ENCODE data around the gene ANKIB1.
"Not testable (repeated sequence)": the region's sequence is repeated elsewhere in the genome, so short reads cannot be mapped to it uniquely, and the experiment has no call there.

The ANKIB1 gene

DNA sequence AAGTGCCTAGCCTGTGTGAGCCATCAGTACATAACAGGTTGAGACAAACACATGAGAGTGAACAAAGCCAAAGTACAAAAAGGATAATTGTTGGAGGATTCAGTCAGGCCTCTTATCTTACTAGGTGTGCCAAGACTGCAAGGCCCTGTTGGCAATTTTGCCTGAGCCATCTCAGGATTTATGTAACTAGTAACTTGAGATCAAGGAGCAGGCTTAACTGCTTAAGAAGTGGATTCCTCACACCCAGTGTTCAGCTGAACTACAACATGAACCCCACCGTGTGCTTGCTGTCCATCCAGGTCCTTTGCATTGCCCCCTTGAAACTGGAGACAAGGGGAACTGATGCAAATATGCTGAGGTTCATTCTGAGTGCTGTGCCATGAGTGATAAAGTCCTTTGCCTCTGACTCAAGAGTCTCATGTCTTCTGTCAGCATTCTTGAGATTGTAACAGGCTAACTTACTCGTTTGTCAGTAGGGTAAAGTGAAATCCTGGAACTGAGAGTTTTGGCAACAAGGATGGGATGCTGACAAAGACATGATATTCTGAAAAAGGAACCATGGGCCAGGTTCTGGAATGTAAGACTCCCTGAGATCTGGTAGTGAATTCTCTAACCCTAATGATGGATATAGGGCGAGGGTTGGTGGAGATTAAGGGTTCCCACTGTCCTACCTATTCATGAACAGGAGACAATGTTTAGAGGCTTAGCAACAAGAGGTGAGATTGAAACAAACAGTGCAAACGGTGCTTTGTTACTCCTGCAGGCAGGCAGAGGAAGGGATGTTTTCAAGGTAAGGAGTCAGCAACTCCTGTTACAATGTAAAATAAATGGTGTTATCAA lies 157.4 kb downstream of the ANKIB1 start:
- DNase-seq (ENCODE audit: low read depth), result no peak

DNA sequence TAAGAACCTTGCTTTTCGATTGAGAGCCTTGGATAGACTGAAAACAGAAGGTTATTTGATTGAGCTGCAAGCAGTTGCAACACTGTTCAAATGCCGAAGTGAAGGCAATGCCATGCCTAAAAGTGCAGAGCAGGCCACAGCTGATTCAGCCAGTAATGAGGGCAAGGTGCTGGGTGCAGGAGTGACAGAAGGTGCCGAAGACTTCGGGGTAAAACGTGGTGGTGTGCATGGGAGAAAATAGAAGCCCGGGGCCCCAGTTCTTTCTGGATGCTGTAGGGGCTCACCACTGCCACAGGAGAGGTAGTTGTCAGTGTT lies 157.9 kb downstream of the ANKIB1 start:
- DNase-seq (ENCODE audit: low read depth), result no peak

DNA sequence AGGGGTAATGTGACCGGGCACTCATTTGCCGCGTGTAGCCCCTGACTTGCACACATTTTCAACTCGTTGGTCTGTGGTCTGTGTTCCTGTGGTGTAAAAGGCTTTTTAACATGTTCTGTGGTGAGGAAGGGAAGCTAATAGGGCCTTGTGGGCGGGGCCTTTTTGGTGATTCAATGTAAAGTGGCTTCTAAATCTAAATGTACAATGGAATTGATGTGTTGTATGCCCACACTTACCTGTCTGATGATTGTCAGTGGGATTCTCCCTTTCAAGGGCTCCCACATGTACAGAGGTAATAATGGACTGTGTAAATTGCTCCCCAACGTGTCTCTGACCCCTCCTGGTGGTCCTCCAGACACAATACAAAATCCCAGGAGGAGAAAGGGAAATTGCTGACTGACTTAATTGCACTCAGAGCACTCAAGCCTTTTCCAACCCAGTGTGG lies 158.4 kb downstream of the ANKIB1 start:
- peak; percentile 25 for DNase-seq (ENCODE audit: low read depth)

- DNase-seq (ENCODE audit: low read depth), result no peak
Observed at GRCh38 chr7:92409357-92409756, 163.6 kb downstream of the ANKIB1 start.

GRCh38 chr7:92410162-92410561 lies 164.4 kb downstream of the ANKIB1 start:
- DNase-seq (ENCODE audit: low read depth), result not testable (repeated sequence)

DNA sequence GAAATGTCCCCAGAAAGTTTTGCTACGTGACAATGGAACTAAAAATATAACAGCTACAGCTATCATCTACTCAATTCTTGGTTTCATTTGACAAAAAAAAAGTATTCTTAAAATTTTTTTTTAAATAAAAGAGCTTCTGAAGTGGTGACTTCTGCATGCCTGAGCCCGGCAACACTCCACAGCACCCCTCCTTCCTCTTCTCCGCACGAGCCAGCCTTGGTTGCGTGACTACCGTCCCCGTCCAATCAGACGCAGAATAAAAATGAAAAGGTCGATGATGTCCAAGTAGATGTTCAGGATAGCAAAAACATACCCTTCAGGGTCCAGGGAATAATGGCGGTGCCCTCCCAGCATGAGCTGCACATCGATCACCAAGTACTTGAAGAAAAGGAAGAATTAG lies 167.0 kb downstream of the ANKIB1 start:
- no peak for DNase-seq (ENCODE audit: low read depth)

DNA sequence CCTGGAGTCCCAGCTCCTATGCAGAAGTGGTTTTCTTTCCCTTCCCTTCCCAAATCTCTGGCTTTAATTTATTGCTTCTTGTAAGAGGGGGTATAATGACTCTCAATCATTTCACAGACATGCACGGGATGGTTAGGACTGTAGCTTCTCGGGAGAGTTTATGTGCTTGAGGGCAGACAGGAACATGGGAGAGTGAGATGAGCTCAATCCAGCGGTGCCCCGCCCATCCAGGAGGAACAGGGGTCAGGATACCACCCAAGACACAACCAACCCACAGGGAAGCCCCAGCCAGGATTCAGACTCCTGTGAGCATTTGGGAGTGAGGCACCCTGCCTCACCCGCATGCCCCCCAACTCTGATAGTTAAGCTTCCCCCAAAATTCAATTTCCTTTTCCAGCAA lies 167.8 kb downstream of the ANKIB1 start:
- no peak for DNase-seq (ENCODE audit: low read depth)

GRCh38 chr7:92415225-92415624 lies 169.5 kb downstream of the ANKIB1 start:
- no peak for DNase-seq (ENCODE audit: low read depth)

DNA sequence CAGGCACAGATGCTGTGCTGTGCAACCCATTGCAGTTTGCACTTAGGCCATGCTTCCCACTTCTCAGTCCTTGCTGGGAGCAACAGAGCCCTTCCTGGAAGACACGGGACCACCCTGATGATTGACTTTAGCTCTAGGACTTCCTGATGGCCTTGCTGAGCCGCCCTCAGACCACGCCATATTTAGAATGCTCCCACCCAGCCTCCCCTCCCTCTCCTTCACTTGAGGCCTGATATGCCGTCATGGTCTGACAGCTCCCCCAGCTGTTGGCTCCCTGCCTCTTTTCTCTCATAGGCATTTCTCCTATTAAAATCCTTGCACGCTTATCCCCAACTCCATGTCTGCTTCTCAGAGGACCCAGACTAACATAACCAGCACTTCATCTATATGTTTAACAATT lies 172.1 kb downstream of the ANKIB1 start:
- no peak for DNase-seq (ENCODE audit: low read depth)

DNA sequence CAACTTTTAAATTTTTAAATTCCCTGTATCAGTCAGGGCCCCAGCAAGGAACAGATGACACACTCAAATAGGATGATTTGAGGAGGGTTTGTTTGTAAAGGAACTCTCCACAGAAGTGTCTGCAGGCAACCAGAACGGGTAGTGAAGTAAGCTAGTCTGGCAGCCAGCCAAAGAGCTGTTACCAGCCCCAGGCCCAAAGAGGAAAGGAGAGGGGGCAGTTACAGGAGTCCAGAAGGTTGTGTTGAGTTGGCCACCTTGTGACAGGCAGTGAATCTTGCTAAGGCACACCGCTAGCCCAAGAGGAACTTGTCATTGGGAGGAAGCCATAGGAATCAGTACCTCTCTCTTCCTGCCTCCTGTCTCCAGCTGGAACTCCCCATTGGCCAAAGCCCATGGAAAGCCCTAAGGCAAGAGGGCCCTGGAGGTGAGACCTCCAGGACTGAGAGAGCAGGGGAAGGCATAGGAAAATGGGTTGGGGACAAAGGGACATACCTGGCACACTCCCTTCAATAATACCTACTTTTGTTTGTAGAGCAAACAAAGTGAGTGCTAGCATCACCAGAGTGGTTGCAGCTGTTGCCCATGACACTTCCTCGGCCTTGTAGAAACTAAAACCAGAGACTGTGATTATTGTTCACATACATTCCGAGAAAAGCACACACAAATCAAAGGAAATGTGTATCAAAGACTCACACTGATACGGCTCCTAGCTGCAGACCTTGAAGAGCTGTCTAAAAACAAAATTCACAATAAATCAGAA lies 176.1 kb downstream of the ANKIB1 start:
- no peak for DNase-seq (ENCODE audit: low read depth)

DNA sequence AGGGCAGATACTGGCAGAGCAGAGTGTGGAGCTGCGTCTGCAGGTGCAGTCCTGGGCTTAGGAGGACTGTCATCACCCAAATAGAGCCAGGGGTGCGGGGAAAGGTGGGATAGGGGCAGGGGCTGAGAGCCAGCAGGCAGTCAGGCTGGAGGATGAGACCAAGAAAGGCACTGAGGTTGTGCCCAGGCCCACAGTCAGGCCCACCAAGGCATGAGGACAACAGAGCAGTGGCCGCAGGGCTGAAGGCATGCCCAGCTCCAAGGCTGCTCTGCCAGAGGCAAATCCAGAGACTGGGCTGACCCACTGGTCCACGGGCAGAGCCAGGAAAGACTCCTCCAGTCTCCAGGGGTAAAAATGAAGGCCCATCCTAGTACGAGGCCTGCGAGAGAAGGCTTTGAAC lies 177.2 kb downstream of the ANKIB1 start:
- DNase-seq (ENCODE audit: low read depth), result no peak

DNA sequence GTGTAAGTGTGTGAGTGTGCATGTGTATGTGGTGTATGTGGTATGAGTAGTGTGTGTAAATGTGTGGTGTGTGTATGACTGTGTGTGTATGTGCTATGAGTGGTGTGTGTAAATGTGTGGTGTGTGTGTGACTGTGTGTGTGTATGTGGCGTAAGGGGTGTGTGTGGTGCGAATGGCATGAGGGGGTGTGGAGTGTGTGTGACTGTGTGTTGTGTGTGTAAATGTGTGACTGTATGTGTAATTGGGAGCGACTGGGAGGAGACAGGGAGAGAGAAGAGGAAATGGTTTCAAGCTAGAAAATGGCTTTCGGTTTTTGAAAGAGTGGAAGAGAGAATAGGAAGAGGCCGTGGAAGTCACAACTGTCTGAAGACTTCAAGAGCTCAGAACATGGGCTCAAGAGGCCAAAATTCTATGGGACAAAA lies 177.9 kb downstream of the ANKIB1 start:
- DNase-seq (ENCODE audit: low read depth), result no peak

- no peak for DNase-seq (ENCODE audit: low read depth)
Observed at GRCh38 chr7:92425311-92425947, 179.7 kb downstream of the ANKIB1 start.

GRCh38 chr7:92427193-92427592 lies 181.4 kb downstream of the ANKIB1 start:
- no peak for DNase-seq (ENCODE audit: low read depth)

DNA sequence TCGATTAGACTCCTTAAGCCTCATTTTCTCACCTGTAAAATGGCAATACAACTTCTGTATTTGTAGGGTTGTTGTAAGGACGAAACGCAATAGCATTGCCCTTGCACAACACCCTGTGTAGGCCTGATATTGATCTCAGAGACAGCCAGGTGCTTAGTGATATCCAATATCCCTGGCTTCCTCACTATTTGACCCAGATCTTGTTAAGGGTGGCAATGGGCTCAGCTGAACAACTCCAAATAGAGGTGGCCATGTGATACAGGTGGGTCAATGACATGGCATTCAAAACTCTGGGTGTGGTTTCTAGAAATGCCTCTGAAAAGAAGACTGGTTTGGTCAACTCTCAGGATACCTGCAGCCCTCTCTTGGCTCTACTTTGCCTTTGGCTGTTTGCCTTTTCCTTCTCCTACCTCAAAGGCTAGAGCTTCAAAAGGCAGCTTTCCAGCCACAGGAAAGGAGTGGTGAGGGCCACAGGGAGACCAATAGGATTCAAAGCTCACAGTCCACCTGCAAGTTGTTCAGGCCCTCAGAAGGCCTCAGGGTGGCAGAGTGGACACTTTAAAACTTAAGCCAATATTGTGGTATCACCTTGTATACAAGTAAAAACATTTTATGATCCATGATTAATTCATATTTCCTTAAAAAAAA lies 186.6 kb downstream of the ANKIB1 start:
- no peak for DNase-seq (ENCODE audit: low read depth)

- DNase-seq (ENCODE audit: low read depth), result no peak
Observed at GRCh38 chr7:92433019-92433418, 187.2 kb downstream of the ANKIB1 start.

- DNase-seq (ENCODE audit: low read depth), result no peak
Observed at GRCh38 chr7:92435542-92435941, 189.8 kb downstream of the ANKIB1 start.

- no peak for DNase-seq (ENCODE audit: low read depth)
Observed at GRCh38 chr7:92436612-92437445, 191.1 kb downstream of the ANKIB1 start.

- no peak for DNase-seq (ENCODE audit: low read depth)
Observed at GRCh38 chr7:92437956-92438491, 192.2 kb downstream of the ANKIB1 start.

- not testable (repeated sequence) for DNase-seq (ENCODE audit: low read depth)
Observed at GRCh38 chr7:92442720-92443119, 196.9 kb downstream of the ANKIB1 start.

GRCh38 chr7:92446869-92447344 lies 201.1 kb downstream of the ANKIB1 start:
- DNase-seq (ENCODE audit: low read depth), result no peak

Data from activated T-cell treated with anti-CD3 and anti-CD28 coated beads for 48 hours (primary cell).